Activated T-cell treated with anti-CD3 and anti-CD28 coated beads, Interleukin-2, amount 50 U/mL, for 4 hours (primary cell): Measurements from ENCODE around the gene CIBAR2. TPM values are rescaled to one million over a fixed set of nuclear protein-coding genes. Genes with fewer than 3 reads are reported as not detected.
"Not testable (repeated sequence)": the region's sequence is repeated elsewhere in the genome, so short reads cannot be mapped to it uniquely, and the experiment has no call there.

Source experiments
- ATAC-seq, 2 donors: fragments of 200-7000 bp; cut with Tn5 transposase; one replicate each; pipeline ENCODE4 v1.10.0; 2021
- DNase-seq: peaks from one replicate; pipeline ENCODE4 v3.0.0-alpha.2; 2020
- H3K27me3 Mint-ChIP-seq: one replicate; pipeline ENCODE4 v1.8.0; 2021; ENCODE audit warnings: low read depth, mixed read lengths
- H3K36me3 Mint-ChIP-seq: one replicate; pipeline ENCODE4 v1.8.0; 2022; ENCODE audit warnings: mixed read lengths; ENCODE audit not compliant: insufficient read depth
- H3K4me1 Mint-ChIP-seq: one replicate; pipeline ENCODE4 v1.8.0; 2021; ENCODE audit warnings: low read depth, mixed read lengths
- H3K4me3 Mint-ChIP-seq: one replicate; pipeline ENCODE4 v1.8.0; 2021; ENCODE audit warnings: mild to moderate bottlenecking, moderate library complexity, mixed read lengths
- H3K9me3 Mint-ChIP-seq: one replicate; pipeline ENCODE4 v1.8.0; 2021; ENCODE audit warnings: mixed read lengths
- total RNA-seq, 3 donors: library from RNA; stranded (reverse); gene quantifications; one replicate each; pipeline ENCODE4 v1.2.1, GENCODE V29; 2021

The CIBAR2 gene
- total RNA-seq, 3 donors from 2014 or later = not detected

- no peak overlapping the region for H3K4me3 Mint-ChIP-seq
- DNase-seq = peak; percentile 55
- H3K9me3 Mint-ChIP-seq = peaks cover 3% of the 10 kb centered on the region
- no peaks in the 10 kb centered on the region for H3K36me3 Mint-ChIP-seq
- peak; percentile 21 to 43 for ATAC-seq
- H3K27me3 Mint-ChIP-seq = no peaks in the 10 kb centered on the region
- peaks cover 10% of the 10 kb centered on the region for H3K4me1 Mint-ChIP-seq
Observed at GRCh38 chr16:85126705-85127378, 14.6 kb upstream of the CIBAR2 start.

- H3K36me3 Mint-ChIP-seq = no peaks in the 10 kb centered on the region
- ATAC-seq = no peak
- peaks cover 3% of the 10 kb centered on the region for H3K9me3 Mint-ChIP-seq
- H3K4me3 Mint-ChIP-seq = no peak overlapping the region
- H3K4me1 Mint-ChIP-seq = peaks cover 10% of the 10 kb centered on the region
- DNase-seq = no peak
- H3K27me3 Mint-ChIP-seq = no peaks in the 10 kb centered on the region
Observed at GRCh38 chr16:85126394-85126704, 14.1 kb upstream of the CIBAR2 start.

GRCh38 chr16:85125570-85126393 lies 13.5 kb upstream of the CIBAR2 start:
- no peak overlapping the region for H3K4me3 Mint-ChIP-seq
- no peaks in the 10 kb centered on the region for H3K36me3 Mint-ChIP-seq
- no peaks in the 10 kb centered on the region for H3K27me3 Mint-ChIP-seq
- DNase-seq (no peak), ATAC-seq (no peak)
- H3K4me1 Mint-ChIP-seq = peaks cover 10% of the 10 kb centered on the region
- H3K9me3 Mint-ChIP-seq = peaks cover 3% of the 10 kb centered on the region

GRCh38 chr16:85124636-85125346 lies 12.5 kb upstream of the CIBAR2 start:
- H3K4me3 Mint-ChIP-seq = no peak overlapping the region
- H3K27me3 Mint-ChIP-seq = no peaks in the 10 kb centered on the region
- no peaks in the 10 kb centered on the region for H3K36me3 Mint-ChIP-seq
- DNase-seq (no peak), ATAC-seq (no peak)
- peaks cover 3% of the 10 kb centered on the region for H3K9me3 Mint-ChIP-seq
- H3K4me1 Mint-ChIP-seq = peaks cover 10% of the 10 kb centered on the region

- Mint-ChIP-seq H3K4me3 (no peak overlapping the region), H3K4me1 (peaks cover 10% of the 10 kb centered on the region), H3K27me3 (no peaks in the 10 kb centered on the region), H3K36me3 (no peaks in the 10 kb centered on the region), H3K9me3 (peaks cover 3% of the 10 kb centered on the region)
- ATAC-seq (no peak), DNase-seq (no peak)
Observed at GRCh38 chr16:85123891-85124635, 11.8 kb upstream of the CIBAR2 start.

GRCh38 chr16:85123441-85123840 lies 11.2 kb upstream of the CIBAR2 start:
- H3K4me3 Mint-ChIP-seq, DNase-seq, H3K36me3 Mint-ChIP-seq, ATAC-seq, H3K9me3 Mint-ChIP-seq, H3K27me3 Mint-ChIP-seq: not testable (repeated sequence)
- H3K4me1 Mint-ChIP-seq = peaks cover 10% of the 10 kb centered on the region

- Mint-ChIP-seq H3K27me3 (no peaks in the 10 kb centered on the region), H3K9me3 (peaks cover 2% of the 10 kb centered on the region), H3K36me3 (no peaks in the 10 kb centered on the region), H3K4me1 (peaks cover 5% of the 10 kb centered on the region), H3K4me3 (no peak overlapping the region)
- DNase-seq (no peak), ATAC-seq (no peak)
Observed at GRCh38 chr16:85120006-85120340, 7.7 kb upstream of the CIBAR2 start.

GRCh38 chr16:85117418-85117817 lies 5.1 kb upstream of the CIBAR2 start:
- Mint-ChIP-seq H3K27me3 (no peaks in the 10 kb centered on the region), H3K9me3 (no peaks in the 10 kb centered on the region), H3K4me1 (peaks cover 9% of the 10 kb centered on the region), H3K36me3 (no peaks in the 10 kb centered on the region), H3K4me3 (no peak overlapping the region)
- ATAC-seq (no peak), DNase-seq (no peak)

GRCh38 chr16:85114909-85115567 lies 2.8 kb upstream of the CIBAR2 start:
- Mint-ChIP-seq H3K27me3 (no peaks in the 10 kb centered on the region), H3K9me3 (no peaks in the 10 kb centered on the region), H3K4me3 (peak overlapping the region; percentile 75), H3K36me3 (no peaks in the 10 kb centered on the region), H3K4me1 (peaks cover 9% of the 10 kb centered on the region)
- DNase-seq = peak; percentile 78
- ATAC-seq = peak; percentile 87 to 94

GRCh38 chr16:85113913-85114312 lies 1.6 kb upstream of the CIBAR2 start:
- H3K4me1 Mint-ChIP-seq = peaks cover 9% of the 10 kb centered on the region
- no peaks in the 10 kb centered on the region for H3K27me3 Mint-ChIP-seq
- no peaks in the 10 kb centered on the region for H3K9me3 Mint-ChIP-seq
- H3K36me3 Mint-ChIP-seq = no peaks in the 10 kb centered on the region
- no peak for ATAC-seq
- DNase-seq = no peak
- no peak overlapping the region for H3K4me3 Mint-ChIP-seq

GRCh38 chr16:85113168-85113733 lies 979 bp upstream of the CIBAR2 start:
- Mint-ChIP-seq H3K27me3 (no peaks in the 10 kb centered on the region), H3K4me3 (no peak overlapping the region), H3K36me3 (no peaks in the 10 kb centered on the region), H3K4me1 (peaks cover 9% of the 10 kb centered on the region), H3K9me3 (no peaks in the 10 kb centered on the region)
- DNase-seq = no peak
- ATAC-seq = no peak

GRCh38 chr16:85111184-85111583 lies 1.1 kb downstream of the CIBAR2 start:
- no peak overlapping the region for H3K4me3 Mint-ChIP-seq
- ATAC-seq (no peak), DNase-seq (no peak)

GRCh38 chr16:85110105-85110504 lies 2.2 kb downstream of the CIBAR2 start:
- Mint-ChIP-seq H3K4me3 (no peak overlapping the region), H3K9me3 (no peaks in the 10 kb centered on the region), H3K36me3 (no peaks in the 10 kb centered on the region), H3K4me1 (peaks cover 13% of the 10 kb centered on the region), H3K27me3 (no peaks in the 10 kb centered on the region)
- no peak for ATAC-seq
- no peak for DNase-seq

More at GRCh38 chr16:85111184-85111583, 1.1 kb downstream of the CIBAR2 start:
- no peaks in the 10 kb centered on the region for H3K27me3 Mint-ChIP-seq
- H3K9me3 Mint-ChIP-seq = no peaks in the 10 kb centered on the region
- peaks cover 7% of the 10 kb centered on the region for H3K4me1 Mint-ChIP-seq
- no peaks in the 10 kb centered on the region for H3K36me3 Mint-ChIP-seq
